ENCODE measurements around the gene AP3S1.
"Not testable (repeated sequence)": the region's sequence is repeated elsewhere in the genome, so short reads cannot be mapped to it uniquely, and the experiment has no call there.

Gene AP3S1

GRCh38 chr5:115869256-115869795 lies 27.6 kb downstream of the AP3S1 start:
- Mint-ChIP-seq H3K27me3 (ENCODE audit: low read depth) (no peaks in the 10 kb centered on the region), H3K36me3 (ENCODE audit: low read depth) (peaks cover 9% of the 10 kb centered on the region), H3K9me3 (no peaks in the 10 kb centered on the region), H3K4me3 (no peak overlapping the region), H3K27ac (no peak overlapping the region), H3K4me1 (ENCODE audit: low read depth) (no peaks in the 10 kb centered on the region)

GRCh38 chr5:115872447-115872846 lies 30.7 kb downstream of the AP3S1 start:
- H3K27me3 Mint-ChIP-seq (ENCODE audit: low read depth) = no peaks in the 10 kb centered on the region
- no peak overlapping the region for H3K4me3 Mint-ChIP-seq
- H3K36me3 Mint-ChIP-seq (ENCODE audit: low read depth) = peaks cover 9% of the 10 kb centered on the region
- no peaks in the 10 kb centered on the region for H3K9me3 Mint-ChIP-seq
- H3K27ac Mint-ChIP-seq = no peak overlapping the region
- no peaks in the 10 kb centered on the region for H3K4me1 Mint-ChIP-seq (ENCODE audit: low read depth)

GRCh38 chr5:115873392-115873791 lies 31.7 kb downstream of the AP3S1 start:
- no peaks in the 10 kb centered on the region for H3K4me1 Mint-ChIP-seq (ENCODE audit: low read depth)
- no peak overlapping the region for H3K4me3 Mint-ChIP-seq
- no peaks in the 10 kb centered on the region for H3K9me3 Mint-ChIP-seq
- H3K27me3 Mint-ChIP-seq (ENCODE audit: low read depth) = no peaks in the 10 kb centered on the region
- H3K36me3 Mint-ChIP-seq (ENCODE audit: low read depth) = peaks cover 9% of the 10 kb centered on the region
- H3K27ac Mint-ChIP-seq = no peak overlapping the region

GRCh38 chr5:115875447-115875846 lies 33.7 kb downstream of the AP3S1 start:
- Mint-ChIP-seq H3K4me3 (no peak overlapping the region), H3K9me3 (no peaks in the 10 kb centered on the region), H3K27me3 (ENCODE audit: low read depth) (no peaks in the 10 kb centered on the region), H3K36me3 (ENCODE audit: low read depth) (peaks cover 14% of the 10 kb centered on the region), H3K4me1 (ENCODE audit: low read depth) (no peaks in the 10 kb centered on the region), H3K27ac (no peak overlapping the region)

GRCh38 chr5:115877342-115877741 lies 35.6 kb downstream of the AP3S1 start:
- H3K4me1 Mint-ChIP-seq (ENCODE audit: low read depth); H3K27me3 Mint-ChIP-seq (ENCODE audit: low read depth); H3K9me3 Mint-ChIP-seq; H3K27ac Mint-ChIP-seq; H3K4me3 Mint-ChIP-seq; H3K36me3 Mint-ChIP-seq (ENCODE audit: low read depth): not testable (repeated sequence)

- not testable (repeated sequence) for H3K27ac Mint-ChIP-seq; H3K9me3 Mint-ChIP-seq; H3K4me1 Mint-ChIP-seq (ENCODE audit: low read depth); H3K27me3 Mint-ChIP-seq (ENCODE audit: low read depth); H3K36me3 Mint-ChIP-seq (ENCODE audit: low read depth); H3K4me3 Mint-ChIP-seq
Measured at GRCh38 chr5:115882434-115882833, 40.7 kb downstream of the AP3S1 start.

GRCh38 chr5:115884704-115885103 lies 43.0 kb downstream of the AP3S1 start:
- H3K4me3 Mint-ChIP-seq = no peak overlapping the region
- peaks cover 3% of the 10 kb centered on the region for H3K36me3 Mint-ChIP-seq (ENCODE audit: low read depth)
- H3K27ac Mint-ChIP-seq = no peak overlapping the region
- no peaks in the 10 kb centered on the region for H3K4me1 Mint-ChIP-seq (ENCODE audit: low read depth)
- H3K27me3 Mint-ChIP-seq (ENCODE audit: low read depth) = no peaks in the 10 kb centered on the region
- no peaks in the 10 kb centered on the region for H3K9me3 Mint-ChIP-seq

GRCh38 chr5:115885208-115885607 lies 43.5 kb downstream of the AP3S1 start:
- H3K27me3 Mint-ChIP-seq (ENCODE audit: low read depth) = not testable (repeated sequence)

GRCh38 chr5:115888027-115888426 lies 46.3 kb downstream of the AP3S1 start:
- H3K9me3 Mint-ChIP-seq = no peaks in the 10 kb centered on the region
- H3K4me3 Mint-ChIP-seq = no peak overlapping the region
- no peaks in the 10 kb centered on the region for H3K27me3 Mint-ChIP-seq (ENCODE audit: low read depth)
- H3K36me3 Mint-ChIP-seq (ENCODE audit: low read depth) = no peaks in the 10 kb centered on the region
- H3K4me1 Mint-ChIP-seq (ENCODE audit: low read depth) = no peaks in the 10 kb centered on the region
- no peak overlapping the region for H3K27ac Mint-ChIP-seq

More at GRCh38 chr5:115885208-115885607, 43.5 kb downstream of the AP3S1 start:
- not testable (repeated sequence) for H3K36me3 Mint-ChIP-seq (ENCODE audit: low read depth); H3K27ac Mint-ChIP-seq; H3K9me3 Mint-ChIP-seq; H3K4me1 Mint-ChIP-seq (ENCODE audit: low read depth); H3K4me3 Mint-ChIP-seq

- H3K36me3 Mint-ChIP-seq (ENCODE audit: low read depth) = no peaks in the 10 kb centered on the region
- no peak overlapping the region for H3K4me3 Mint-ChIP-seq
- H3K9me3 Mint-ChIP-seq = no peaks in the 10 kb centered on the region
- H3K27me3 Mint-ChIP-seq (ENCODE audit: low read depth) = no peaks in the 10 kb centered on the region
- no peaks in the 10 kb centered on the region for H3K4me1 Mint-ChIP-seq (ENCODE audit: low read depth)
- no peak overlapping the region for H3K27ac Mint-ChIP-seq
Measured at GRCh38 chr5:115892021-115892420, 50.3 kb downstream of the AP3S1 start.

GRCh38 chr5:115894342-115894741 lies 52.6 kb downstream of the AP3S1 start:
- Mint-ChIP-seq H3K9me3 (no peaks in the 10 kb centered on the region), H3K27me3 (ENCODE audit: low read depth) (no peaks in the 10 kb centered on the region), H3K4me1 (ENCODE audit: low read depth) (no peaks in the 10 kb centered on the region), H3K4me3 (no peak overlapping the region), H3K36me3 (ENCODE audit: low read depth) (no peaks in the 10 kb centered on the region), H3K27ac (no peak overlapping the region)

GRCh38 chr5:115895821-115896220 lies 54.1 kb downstream of the AP3S1 start:
- Mint-ChIP-seq H3K9me3 (no peaks in the 10 kb centered on the region), H3K27ac (no peak overlapping the region), H3K4me1 (ENCODE audit: low read depth) (no peaks in the 10 kb centered on the region), H3K36me3 (ENCODE audit: low read depth) (no peaks in the 10 kb centered on the region), H3K27me3 (ENCODE audit: low read depth) (no peaks in the 10 kb centered on the region), H3K4me3 (no peak overlapping the region)

GRCh38 chr5:115898656-115899055 lies 56.9 kb downstream of the AP3S1 start:
- Mint-ChIP-seq H3K9me3 (no peaks in the 10 kb centered on the region), H3K4me1 (ENCODE audit: low read depth) (no peaks in the 10 kb centered on the region), H3K27ac (no peak overlapping the region), H3K27me3 (ENCODE audit: low read depth) (no peaks in the 10 kb centered on the region), H3K36me3 (ENCODE audit: low read depth) (no peaks in the 10 kb centered on the region), H3K4me3 (no peak overlapping the region)

- Mint-ChIP-seq H3K4me1 (ENCODE audit: low read depth) (no peaks in the 10 kb centered on the region), H3K4me3 (no peak overlapping the region), H3K27me3 (ENCODE audit: low read depth) (no peaks in the 10 kb centered on the region), H3K9me3 (no peaks in the 10 kb centered on the region), H3K27ac (no peak overlapping the region), H3K36me3 (ENCODE audit: low read depth) (no peaks in the 10 kb centered on the region)
Measured at GRCh38 chr5:115907177-115907576, 65.4 kb downstream of the AP3S1 start.

GRCh38 chr5:115913623-115914400 lies 72.1 kb downstream of the AP3S1 start:
- not testable (repeated sequence) for H3K27me3 Mint-ChIP-seq (ENCODE audit: low read depth)

More at GRCh38 chr5:115913623-115914400, 72.1 kb downstream of the AP3S1 start:
- not testable (repeated sequence) for H3K4me3 Mint-ChIP-seq; H3K9me3 Mint-ChIP-seq; H3K4me1 Mint-ChIP-seq (ENCODE audit: low read depth); H3K36me3 Mint-ChIP-seq (ENCODE audit: low read depth); H3K27ac Mint-ChIP-seq
